Hepatic stellate cell (primary cell): Measurements from ENCODE around the gene EXOC3L2.

ENCODE experiments used
- DNase-seq: peaks from one replicate; pipeline ENCODE4 v3.0.0; 2011; ENCODE audit warnings: low spot score

The EXOC3L2 gene

GRCh38 chr19:45179072-45179891 lies 65.9 kb downstream of the EXOC3L2 start:
- DNase-seq = no peak

- peak; percentile 99 for DNase-seq
Measured at GRCh38 chr19:45178262-45179071, 66.7 kb downstream of the EXOC3L2 start, which contains the start of gene BLOC1S3. TSS of gene BLOC1S3 (plus strand) at chr19:45178784. CDS start at chr19:45179297, 513 bp downstream.

- DNase-seq = peak; percentile 70
Measured at GRCh38 chr19:45177817-45178261, 67.4 kb downstream of the EXOC3L2 start, which contains the start of gene TRAPPC6A. TSS of gene TRAPPC6A (minus strand) at chr19:45178237. CDS start at chr19:45178218, 19 bp downstream.

GRCh38 chr19:45175515-45176345 lies 69.5 kb downstream of the EXOC3L2 start:
- no peak for DNase-seq

- DNase-seq = no peak
Measured at GRCh38 chr19:45173816-45174215, 71.4 kb downstream of the EXOC3L2 start.

GRCh38 chr19:45172611-45173208 lies 72.5 kb downstream of the EXOC3L2 start:
- DNase-seq = no peak

GRCh38 chr19:45172173-45172572 lies 73.0 kb downstream of the EXOC3L2 start:
- no peak for DNase-seq

- no peak for DNase-seq
Measured at GRCh38 chr19:45171211-45171623, 74.0 kb downstream of the EXOC3L2 start.

- DNase-seq = no peak
Measured at GRCh38 chr19:45170146-45171106, 74.8 kb downstream of the EXOC3L2 start.

- no peak for DNase-seq
Measured at GRCh38 chr19:45169602-45170001, 75.6 kb downstream of the EXOC3L2 start.

- DNase-seq = no peak
Measured at GRCh38 chr19:45168767-45169351, 76.3 kb downstream of the EXOC3L2 start.

- no peak for DNase-seq
Measured at GRCh38 chr19:45166723-45167252, 78.4 kb downstream of the EXOC3L2 start.

GRCh38 chr19:45164577-45165335 lies 80.5 kb downstream of the EXOC3L2 start:
- no peak for DNase-seq

- DNase-seq = no peak
Measured at GRCh38 chr19:45163751-45164460, 81.3 kb downstream of the EXOC3L2 start.

- no peak for DNase-seq
Measured at GRCh38 chr19:45163156-45163555, 82.1 kb downstream of the EXOC3L2 start.

GRCh38 chr19:45162608-45163143 lies 82.5 kb downstream of the EXOC3L2 start:
- no peak for DNase-seq
